ENCODE data around the gene AHI1. TPM values are rescaled to one million over a fixed set of nuclear protein-coding genes. Genes with fewer than 3 reads are reported as not detected.
"Not testable (repeated sequence)": the region's sequence is repeated elsewhere in the genome, so short reads cannot be mapped to it uniquely, and the experiment has no call there.

Gene AHI1
- total RNA-seq, 1 donor from 2014 or later, result 201 TPM

- no peak for DNase-seq (ENCODE audit: low spot score)
- Mint-ChIP-seq H3K9me3 (no peaks in the 10 kb centered on the region), H3K36me3 (ENCODE audit: low read depth) (peaks cover 4% of the 10 kb centered on the region), H3K4me1 (ENCODE audit: low read depth) (peaks cover 36% of the 10 kb centered on the region), H3K27me3 (ENCODE audit: low read depth) (no peaks in the 10 kb centered on the region), H3K4me3 (ENCODE audit: low read depth) (no peak overlapping the region), H3K27ac (no peak overlapping the region)
- intact Hi-C loops (cut with micrococcal nuclease), result no loop called here
Measured at GRCh38 chr6:135503703-135504475, 6.3 kb upstream of the AHI1 start.

GRCh38 chr6:135499441-135500340, 2.2 kb upstream of the AHI1 start:
- H3K4me3 Mint-ChIP-seq (ENCODE audit: low read depth), result no peak overlapping the region
- peaks cover 14% of the 10 kb centered on the region for H3K4me1 Mint-ChIP-seq (ENCODE audit: low read depth)
- intact Hi-C loops (cut with micrococcal nuclease), result loop anchor here (5.0 to 10.0 kb wide), 4 partner anchors 47 to 755 kb away; partner anchors contain the start of gene MTFR2
- H3K36me3 Mint-ChIP-seq (ENCODE audit: low read depth), result peaks cover 24% of the 10 kb centered on the region
- H3K9me3 Mint-ChIP-seq, result no peaks in the 10 kb centered on the region
- H3K27ac Mint-ChIP-seq, result no peak overlapping the region
- no peak for DNase-seq (ENCODE audit: low spot score)
- H3K27me3 Mint-ChIP-seq (ENCODE audit: low read depth), result no peaks in the 10 kb centered on the region

- Mint-ChIP-seq H3K4me1 (ENCODE audit: low read depth) (peaks cover 20% of the 10 kb centered on the region), H3K9me3 (no peaks in the 10 kb centered on the region), H3K4me3 (ENCODE audit: low read depth) (no peak overlapping the region), H3K27me3 (ENCODE audit: low read depth) (no peaks in the 10 kb centered on the region), H3K36me3 (ENCODE audit: low read depth) (peaks cover 38% of the 10 kb centered on the region), H3K27ac (no peak overlapping the region)
- intact Hi-C loops (cut with micrococcal nuclease), result loop anchor here (1.0 to 10.0 kb wide), 6 partner anchors 39 to 792 kb away; partner anchors contain the start of gene MTFR2
- DNase-seq (ENCODE audit: low spot score), result peak; percentile 59
Measured at GRCh38 chr6:135498185-135498841, 773 bp upstream of the AHI1 start.

GRCh38 chr6:135496800-135497411, 634 bp downstream of the AHI1 start:
- Mint-ChIP-seq H3K4me1 (ENCODE audit: low read depth) (peaks cover 20% of the 10 kb centered on the region), H3K4me3 (ENCODE audit: low read depth) (no peak overlapping the region), H3K36me3 (ENCODE audit: low read depth) (peaks cover 52% of the 10 kb centered on the region), H3K27me3 (ENCODE audit: low read depth) (no peaks in the 10 kb centered on the region), H3K27ac (no peak overlapping the region), H3K9me3 (no peaks in the 10 kb centered on the region)
- no peak for DNase-seq (ENCODE audit: low spot score)
- intact Hi-C loops (cut with micrococcal nuclease), result loop anchor here (5.0 to 10.0 kb wide), 4 partner anchors 45 to 758 kb away; partner anchors contain the start of gene MTFR2

- Mint-ChIP-seq H3K27me3 (ENCODE audit: low read depth) (no peaks in the 10 kb centered on the region), H3K36me3 (ENCODE audit: low read depth) (peaks cover 86% of the 10 kb centered on the region), H3K9me3 (no peaks in the 10 kb centered on the region), H3K27ac (no peak overlapping the region), H3K4me3 (ENCODE audit: low read depth) (peak overlapping the region; percentile 63), H3K4me1 (ENCODE audit: low read depth) (peaks cover 20% of the 10 kb centered on the region)
- no peak for DNase-seq (ENCODE audit: low spot score)
- intact Hi-C loops (cut with micrococcal nuclease), result loop anchor here (10.0 kb wide), 1 partner anchor 761 kb away; the partner anchor contains the start of gene MTFR2
Measured at GRCh38 chr6:135493218-135493961, 4.2 kb downstream of the AHI1 start.

- no peak for DNase-seq (ENCODE audit: low spot score)
- peaks cover 95% of the 10 kb centered on the region for H3K36me3 Mint-ChIP-seq (ENCODE audit: low read depth)
- no peaks in the 10 kb centered on the region for H3K27me3 Mint-ChIP-seq (ENCODE audit: low read depth)
- H3K4me3 Mint-ChIP-seq (ENCODE audit: low read depth), result no peak overlapping the region
- H3K9me3 Mint-ChIP-seq, result peaks cover 13% of the 10 kb centered on the region
- intact Hi-C loops (cut with micrococcal nuclease), result loop anchor here (10.0 kb wide), 1 partner anchor 764 kb away; the partner anchor contains the start of gene MTFR2
- no peak overlapping the region for H3K27ac Mint-ChIP-seq
- peaks cover 21% of the 10 kb centered on the region for H3K4me1 Mint-ChIP-seq (ENCODE audit: low read depth)
Measured at GRCh38 chr6:135490381-135490780, 7.2 kb downstream of the AHI1 start.

- intact Hi-C loops (cut with micrococcal nuclease), result no loop called here
- Mint-ChIP-seq H3K4me3 (ENCODE audit: low read depth) (no peak overlapping the region), H3K27me3 (ENCODE audit: low read depth) (no peaks in the 10 kb centered on the region), H3K27ac (no peak overlapping the region), H3K36me3 (ENCODE audit: low read depth) (peaks cover 94% of the 10 kb centered on the region), H3K9me3 (peaks cover 28% of the 10 kb centered on the region), H3K4me1 (ENCODE audit: low read depth) (peaks cover 7% of the 10 kb centered on the region)
- DNase-seq (ENCODE audit: low spot score), result no peak
Measured at GRCh38 chr6:135488023-135488422, 9.5 kb downstream of the AHI1 start.

GRCh38 chr6:135483903-135484302, 13.6 kb downstream of the AHI1 start:
- H3K4me1 Mint-ChIP-seq (ENCODE audit: low read depth); H3K4me3 Mint-ChIP-seq (ENCODE audit: low read depth); intact Hi-C loops (cut with micrococcal nuclease); H3K27ac Mint-ChIP-seq; H3K27me3 Mint-ChIP-seq (ENCODE audit: low read depth); DNase-seq (ENCODE audit: low spot score): not testable (repeated sequence)
- peaks cover 93% of the 10 kb centered on the region for H3K36me3 Mint-ChIP-seq (ENCODE audit: low read depth)
- peaks cover 59% of the 10 kb centered on the region for H3K9me3 Mint-ChIP-seq

- peaks cover 64% of the 10 kb centered on the region for H3K9me3 Mint-ChIP-seq
- H3K4me3 Mint-ChIP-seq (ENCODE audit: low read depth), result no peak overlapping the region
- no peak overlapping the region for H3K27ac Mint-ChIP-seq
- H3K4me1 Mint-ChIP-seq (ENCODE audit: low read depth), result no peaks in the 10 kb centered on the region
- DNase-seq (ENCODE audit: low spot score), result no peak
- intact Hi-C loops (cut with micrococcal nuclease), result no loop called here
- peaks cover 95% of the 10 kb centered on the region for H3K36me3 Mint-ChIP-seq (ENCODE audit: low read depth)
- H3K27me3 Mint-ChIP-seq (ENCODE audit: low read depth), result no peaks in the 10 kb centered on the region
Measured at GRCh38 chr6:135481783-135482369, 15.7 kb downstream of the AHI1 start.

GRCh38 chr6:135479601-135480000, 17.9 kb downstream of the AHI1 start:
- H3K27ac Mint-ChIP-seq, result peak overlapping the region; percentile 42
- no peak for DNase-seq (ENCODE audit: low spot score)

GRCh38 chr6:135478626-135479025, 18.9 kb downstream of the AHI1 start:
- H3K4me3 Mint-ChIP-seq (ENCODE audit: low read depth), result no peak overlapping the region
- H3K27ac Mint-ChIP-seq, result no peak overlapping the region
- intact Hi-C loops (cut with micrococcal nuclease), result no loop called here
- no peaks in the 10 kb centered on the region for H3K27me3 Mint-ChIP-seq (ENCODE audit: low read depth)
- H3K4me1 Mint-ChIP-seq (ENCODE audit: low read depth), result peaks cover 3% of the 10 kb centered on the region
- H3K9me3 Mint-ChIP-seq, result peaks cover 46% of the 10 kb centered on the region
- peaks cover 90% of the 10 kb centered on the region for H3K36me3 Mint-ChIP-seq (ENCODE audit: low read depth)
- no peak for DNase-seq (ENCODE audit: low spot score)

More at GRCh38 chr6:135479601-135480000, 17.9 kb downstream of the AHI1 start:
- H3K9me3 Mint-ChIP-seq, result peaks cover 55% of the 10 kb centered on the region
- no peak overlapping the region for H3K4me3 Mint-ChIP-seq (ENCODE audit: low read depth)
- no peaks in the 10 kb centered on the region for H3K27me3 Mint-ChIP-seq (ENCODE audit: low read depth)
- H3K36me3 Mint-ChIP-seq (ENCODE audit: low read depth), result peaks cover 91% of the 10 kb centered on the region
- H3K4me1 Mint-ChIP-seq (ENCODE audit: low read depth), result peaks cover 3% of the 10 kb centered on the region
- intact Hi-C loops (cut with micrococcal nuclease), result no loop called here
